Liver (tissue), 9 donors: ENCODE data around the gene TAB2. TPM values are rescaled to one million over a fixed set of nuclear protein-coding genes. Genes with fewer than 3 reads are reported as not detected.

Experiments used
- DNase-seq: peaks from one replicate; pipeline ENCODE4 v3.0.0-alpha.2; 2017; ENCODE audit warnings: low spot score
- H3K27ac ChIP-seq, 2 donors: one replicate each; pipeline ENCODE4 v1.7.0; 2013; ENCODE audit warnings: inconsistent platforms in 2 of 2, low read length in 2 of 2, control low read depth in 1 of 2, low read depth in 1 of 2, mild to moderate bottlenecking in 1 of 2
- H3K27me3 ChIP-seq, 4 donors: one replicate each; pipeline versions ENCODE4 v1.6.1 to v1.7.0; 2013; ENCODE audit warnings: low read length in 3 of 4, inconsistent platforms in 1 of 4, mild to moderate bottlenecking in 1 of 4, moderate library complexity in 1 of 4; ENCODE audit not compliant: control insufficient read depth in 4 of 4, insufficient read depth in 4 of 4
- H3K36me3 ChIP-seq, 4 donors: one replicate each; pipeline versions ENCODE4 v1.6.1 to v1.7.0; 2013; ENCODE audit warnings: low read length in 3 of 4, mild to moderate bottlenecking in 3 of 4, low read depth in 1 of 4, moderate library complexity in 1 of 4; ENCODE audit not compliant: control insufficient read depth in 4 of 4, insufficient read depth in 3 of 4
- H3K4me1 ChIP-seq, 4 donors: one replicate each; pipeline versions ENCODE4 v1.6.1 to v1.7.0; 2013; ENCODE audit warnings: low read length in 3 of 4, mild to moderate bottlenecking in 3 of 4, moderate library complexity in 1 of 4; ENCODE audit not compliant: control insufficient read depth in 4 of 4, insufficient read depth in 4 of 4
- H3K4me3 ChIP-seq, 3 donors: one replicate each; pipeline versions ENCODE4 v1.6.1 to v1.7.0; 2013; ENCODE audit warnings: low read length in 3 of 3, control low read depth in 1 of 3, low read depth in 1 of 3, mild to moderate bottlenecking in 1 of 3
- H3K9ac ChIP-seq, 2 donors: one replicate each; pipeline ENCODE4 v1.7.0; 2013; ENCODE audit warnings: low read length in 2 of 2, mild to moderate bottlenecking in 2 of 2, moderate library complexity in 2 of 2, control low read depth in 1 of 2, low read depth in 1 of 2
- H3K9me3 ChIP-seq, 4 donors: one replicate each; pipeline versions ENCODE4 v1.6.1 to v1.7.0; 2013; ENCODE audit warnings: low read length in 3 of 4; ENCODE audit not compliant: control insufficient read depth in 4 of 4
- ATF3 ChIP-seq: IDR thresholded peaks from 2 replicates; pipeline ENCODE4 v1.6.1; 2016; ENCODE audit warnings: antibody characterized with exemption
- EGR1 ChIP-seq, 2 donors: IDR thresholded peaks; 2 replicates each; pipeline ENCODE4 v1.6.1; 2016 to 2018; ENCODE audit warnings: antibody characterized with exemption in 2 of 2, low read depth in 2 of 2
- FOXA1 ChIP-seq: IDR thresholded peaks from 2 replicates; pipeline ENCODE4 v1.6.1; 2016; ENCODE audit warnings: antibody characterized with exemption
- FOXA2 ChIP-seq: IDR thresholded peaks from 2 replicates; pipeline ENCODE4 v1.6.1; 2016; ENCODE audit warnings: antibody characterized with exemption
- GABPA ChIP-seq, 2 donors: IDR thresholded peaks in 1 of 2; conservative IDR thresholded peaks in 1 of 2; 2 replicates each; pipeline ENCODE4 v1.6.1; 2016; ENCODE audit warnings: antibody characterized with exemption in 2 of 2, mild to moderate bottlenecking in 1 of 2, moderate library complexity in 1 of 2
- HNF4A ChIP-seq, 2 donors: conservative IDR thresholded peaks; 2 replicates each; pipeline ENCODE4 v1.6.1; 2016; ENCODE audit warnings: antibody characterized with exemption in 2 of 2, mild to moderate bottlenecking in 2 of 2
- HNF4G ChIP-seq: IDR thresholded peaks from 2 replicates; pipeline ENCODE4 v1.6.1; 2016; ENCODE audit warnings: antibody characterized with exemption
- JUND ChIP-seq, 2 donors: IDR thresholded peaks; 2 replicates each; pipeline ENCODE4 v1.6.1; 2016; ENCODE audit warnings: antibody characterized with exemption in 2 of 2
- MAX ChIP-seq: IDR thresholded peaks from 2 replicates; pipeline ENCODE4 v1.6.1; 2016; ENCODE audit warnings: antibody characterized with exemption
- NR2F2 ChIP-seq: IDR thresholded peaks from 2 replicates; pipeline ENCODE4 v1.6.1; 2016; ENCODE audit warnings: antibody characterized with exemption
- RAD21 ChIP-seq, 2 donors: IDR thresholded peaks; 2 replicates each; pipeline ENCODE4 v1.6.1; 2016; ENCODE audit warnings: antibody characterized with exemption in 2 of 2, mild to moderate bottlenecking in 2 of 2
- RXRA ChIP-seq, 2 donors: IDR thresholded peaks; 2 replicates each; pipeline ENCODE4 v1.6.1; 2017 to 2018; ENCODE audit warnings: antibody characterized with exemption in 2 of 2, mild to moderate bottlenecking in 1 of 2
- SP1 ChIP-seq: IDR thresholded peaks from 2 replicates; pipeline ENCODE4 v1.6.1; 2018; ENCODE audit warnings: antibody characterized with exemption, mild to moderate bottlenecking
- TAF1 ChIP-seq: conservative IDR thresholded peaks from 2 replicates; pipeline ENCODE4 v1.6.1; 2016; ENCODE audit warnings: antibody characterized with exemption, mild to moderate bottlenecking
- YY1 ChIP-seq: IDR thresholded peaks from 2 replicates; pipeline ENCODE4 v1.6.1; 2016; ENCODE audit warnings: antibody characterized with exemption, mild to moderate bottlenecking
- WGBS: extraction: QIAGEN DNeasy Blood & Tissue Kit; methylation state at CpG from one replicate; pipeline ENCODE4 v1.1.7; 2013; 5-methylcytosine and 5-hydroxymethylcytosine counted together
- polyA plus RNA-seq, 2 donors: library from polyadenylated mRNA; stranded (reverse) in 1 of 2; unstranded in 1 of 2; fragments of 200-250 nt in 1 of 2; fragments of >200 nt in 1 of 2; fragmentation: Nextera tagmentation in 1 of 2; extraction: Ambion mirVana in 1 of 2; gene quantifications; one replicate each; pipeline versions ENCODE4 v1.2.1 to v1.2.3, GENCODE V29; 2013 to 2015
- total RNA-seq, 2 donors: library from RNA; depleted of rRNA; stranded (reverse); fragments of >200 nt; gene quantifications; one replicate each; pipeline ENCODE4 v1.2.3, GENCODE V29; 2014
- TF ChIP-seq, protein P1 (sequence below): IDR thresholded peaks from 2 replicates; pipeline ENCODE4 v1.6.1; 2016; ENCODE audit warnings: antibody characterized with exemption, mild to moderate bottlenecking
- TF ChIP-seq, protein P2 (sequence below): IDR thresholded peaks from 2 replicates; pipeline ENCODE4 v1.6.1; 2016; ENCODE audit warnings: antibody characterized with exemption
- TF ChIP-seq, protein P3 (sequence below): fragments of 150-350 bp; IDR thresholded peaks from 2 replicates; pipeline ENCODE4 v1.5.1; 2017; ENCODE audit warnings: improper control_type of control experiment, low read depth, low read length; ENCODE audit not compliant: missing input control
- donor health status: healthy.
- donor health status: healthy.
- donor health status: healthy.
- donor health status: healthy.
- donor health status: healthy.

TAB2 gene
- total and polyA plus RNA-seq, 4 donors = 10.5 to 25.6 (median 18.0) TPM

GRCh38 chr6:149373511-149373910, 56.0 kb downstream of the TAB2 start:
- no peak overlapping the region for H3K27ac ChIP-seq
- no peak for DNase-seq
- H3K36me3 ChIP-seq = peaks cover 2 to 11% (median 7%) of the 10 kb centered on the region in 4 donors
- no peak overlapping the region for H3K9ac ChIP-seq
- 99% methylated on average over 2 of the region's 2 CpGs for WGBS
- H3K4me3 ChIP-seq = no peak overlapping the region
- no peaks in the 10 kb centered on the region for H3K27me3 ChIP-seq
- TF ChIP-seq GABPA (IDR thresholded peaks at IDR 0.05 in 1 of 2, conservative IDR thresholded peaks at IDR 0.05 in 1 of 2) = no peak
- TF ChIP-seq MAX = no peak
- no peak for TF ChIP-seq ATF3
- TF ChIP-seq TAF1 = no peak
- TF ChIP-seq, protein P1, sequence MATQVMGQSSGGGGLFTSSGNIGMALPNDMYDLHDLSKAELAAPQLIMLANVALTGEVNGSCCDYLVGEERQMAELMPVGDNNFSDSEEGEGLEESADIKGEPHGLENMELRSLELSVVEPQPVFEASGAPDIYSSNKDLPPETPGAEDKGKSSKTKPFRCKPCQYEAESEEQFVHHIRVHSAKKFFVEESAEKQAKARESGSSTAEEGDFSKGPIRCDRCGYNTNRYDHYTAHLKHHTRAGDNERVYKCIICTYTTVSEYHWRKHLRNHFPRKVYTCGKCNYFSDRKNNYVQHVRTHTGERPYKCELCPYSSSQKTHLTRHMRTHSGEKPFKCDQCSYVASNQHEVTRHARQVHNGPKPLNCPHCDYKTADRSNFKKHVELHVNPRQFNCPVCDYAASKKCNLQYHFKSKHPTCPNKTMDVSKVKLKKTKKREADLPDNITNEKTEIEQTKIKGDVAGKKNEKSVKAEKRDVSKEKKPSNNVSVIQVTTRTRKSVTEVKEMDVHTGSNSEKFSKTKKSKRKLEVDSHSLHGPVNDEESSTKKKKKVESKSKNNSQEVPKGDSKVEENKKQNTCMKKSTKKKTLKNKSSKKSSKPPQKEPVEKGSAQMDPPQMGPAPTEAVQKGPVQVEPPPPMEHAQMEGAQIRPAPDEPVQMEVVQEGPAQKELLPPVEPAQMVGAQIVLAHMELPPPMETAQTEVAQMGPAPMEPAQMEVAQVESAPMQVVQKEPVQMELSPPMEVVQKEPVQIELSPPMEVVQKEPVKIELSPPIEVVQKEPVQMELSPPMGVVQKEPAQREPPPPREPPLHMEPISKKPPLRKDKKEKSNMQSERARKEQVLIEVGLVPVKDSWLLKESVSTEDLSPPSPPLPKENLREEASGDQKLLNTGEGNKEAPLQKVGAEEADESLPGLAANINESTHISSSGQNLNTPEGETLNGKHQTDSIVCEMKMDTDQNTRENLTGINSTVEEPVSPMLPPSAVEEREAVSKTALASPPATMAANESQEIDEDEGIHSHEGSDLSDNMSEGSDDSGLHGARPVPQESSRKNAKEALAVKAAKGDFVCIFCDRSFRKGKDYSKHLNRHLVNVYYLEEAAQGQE = no peak
- no peak for TF ChIP-seq HNF4A (conservative IDR thresholded peaks at IDR 0.05)
- no peak for TF ChIP-seq JUND (IDR thresholded peaks at IDR 0.05)
- no peak for TF ChIP-seq HNF4G
- TF ChIP-seq, protein P2, sequence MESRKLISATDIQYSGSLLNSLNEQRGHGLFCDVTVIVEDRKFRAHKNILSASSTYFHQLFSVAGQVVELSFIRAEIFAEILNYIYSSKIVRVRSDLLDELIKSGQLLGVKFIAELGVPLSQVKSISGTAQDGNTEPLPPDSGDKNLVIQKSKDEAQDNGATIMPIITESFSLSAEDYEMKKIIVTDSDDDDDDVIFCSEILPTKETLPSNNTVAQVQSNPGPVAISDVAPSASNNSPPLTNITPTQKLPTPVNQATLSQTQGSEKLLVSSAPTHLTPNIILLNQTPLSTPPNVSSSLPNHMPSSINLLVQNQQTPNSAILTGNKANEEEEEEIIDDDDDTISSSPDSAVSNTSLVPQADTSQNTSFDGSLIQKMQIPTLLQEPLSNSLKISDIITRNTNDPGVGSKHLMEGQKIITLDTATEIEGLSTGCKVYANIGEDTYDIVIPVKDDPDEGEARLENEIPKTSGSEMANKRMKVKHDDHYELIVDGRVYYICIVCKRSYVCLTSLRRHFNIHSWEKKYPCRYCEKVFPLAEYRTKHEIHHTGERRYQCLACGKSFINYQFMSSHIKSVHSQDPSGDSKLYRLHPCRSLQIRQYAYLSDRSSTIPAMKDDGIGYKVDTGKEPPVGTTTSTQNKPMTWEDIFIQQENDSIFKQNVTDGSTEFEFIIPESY = no peak
- TF ChIP-seq RXRA (IDR thresholded peaks at IDR 0.05) = no peak
- TF ChIP-seq FOXA1 = no peak
- TF ChIP-seq SP1 = no peak
- TF ChIP-seq RAD21 (IDR thresholded peaks at IDR 0.05) = no peak
- no peak for TF ChIP-seq YY1
- TF ChIP-seq, protein P3, sequence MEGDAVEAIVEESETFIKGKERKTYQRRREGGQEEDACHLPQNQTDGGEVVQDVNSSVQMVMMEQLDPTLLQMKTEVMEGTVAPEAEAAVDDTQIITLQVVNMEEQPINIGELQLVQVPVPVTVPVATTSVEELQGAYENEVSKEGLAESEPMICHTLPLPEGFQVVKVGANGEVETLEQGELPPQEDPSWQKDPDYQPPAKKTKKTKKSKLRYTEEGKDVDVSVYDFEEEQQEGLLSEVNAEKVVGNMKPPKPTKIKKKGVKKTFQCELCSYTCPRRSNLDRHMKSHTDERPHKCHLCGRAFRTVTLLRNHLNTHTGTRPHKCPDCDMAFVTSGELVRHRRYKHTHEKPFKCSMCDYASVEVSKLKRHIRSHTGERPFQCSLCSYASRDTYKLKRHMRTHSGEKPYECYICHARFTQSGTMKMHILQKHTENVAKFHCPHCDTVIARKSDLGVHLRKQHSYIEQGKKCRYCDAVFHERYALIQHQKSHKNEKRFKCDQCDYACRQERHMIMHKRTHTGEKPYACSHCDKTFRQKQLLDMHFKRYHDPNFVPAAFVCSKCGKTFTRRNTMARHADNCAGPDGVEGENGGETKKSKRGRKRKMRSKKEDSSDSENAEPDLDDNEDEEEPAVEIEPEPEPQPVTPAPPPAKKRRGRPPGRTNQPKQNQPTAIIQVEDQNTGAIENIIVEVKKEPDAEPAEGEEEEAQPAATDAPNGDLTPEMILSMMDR = no peak
- no peak for TF ChIP-seq FOXA2
- TF ChIP-seq EGR1 (IDR thresholded peaks at IDR 0.05; ENCODE audit: low read depth in 2 of 2) = no peak
- no peak for TF ChIP-seq NR2F2
- H3K9me3 ChIP-seq = no peaks in the 10 kb centered on the region
- peaks cover 0 to 6% (median 1%) of the 10 kb centered on the region in 4 donors for H3K4me1 ChIP-seq
